Heart left ventricle (tissue), 16 donors: ENCODE data around the gene EHF. TPM values are rescaled to one million over a fixed set of nuclear protein-coding genes. Genes with fewer than 3 reads are reported as not detected.

Experiments
- ATAC-seq, 4 donors: fragments of 200-7000 bp; cut with Tn5 transposase; one replicate each; pipeline ENCODE4 v1.9.1; 2020 to 2022; ENCODE audit warnings: moderate library complexity in 4 of 4, mild to moderate bottlenecking in 3 of 4, moderate number of reproducible peaks in 1 of 4
- DNase-seq, 5 donors: peaks; one replicate each; pipeline ENCODE4 v3.0.0-alpha.2; 2020
- H3K27ac ChIP-seq, 12 donors: fragments of 200-600 bp; sonication (generic) in 4 of 12; one replicate each; pipeline versions ENCODE4 v1.5.0 to v1.8.0; 2016 to 2022; ENCODE audit warnings: mild to moderate bottlenecking in 2 of 12
- H3K27me3 ChIP-seq, 9 donors: fragments of 200-600 bp; sonication (generic) in 2 of 9; one replicate each; pipeline versions ENCODE4 v1.5.1 to v1.8.0; 2016 to 2022; ENCODE audit warnings: mild to moderate bottlenecking in 3 of 9
- H3K36me3 ChIP-seq, 9 donors: fragments of 200-600 bp; sonication (generic) in 2 of 9; one replicate each; pipeline versions ENCODE4 v1.5.0 to v1.8.0; 2018 to 2022; ENCODE audit warnings: mild to moderate bottlenecking in 2 of 9
- H3K4me1 ChIP-seq, 12 donors: fragments of 200-600 bp; sonication (generic) in 4 of 12; one replicate each; pipeline versions ENCODE4 v1.5.0 to v1.8.0; 2016 to 2022; ENCODE audit warnings: mild to moderate bottlenecking in 3 of 12
- H3K4me3 ChIP-seq, 12 donors: fragments of 200-600 bp; sonication (generic) in 4 of 12; one replicate each; pipeline versions ENCODE4 v1.5.0 to v1.8.0; 2017 to 2022; ENCODE audit warnings: mild to moderate bottlenecking in 9 of 12, moderate library complexity in 4 of 12
- H3K9me3 ChIP-seq, 12 donors: fragments of 200-600 bp; sonication (generic) in 4 of 12; one replicate each; pipeline versions ENCODE4 v1.5.0 to v1.8.0; 2016 to 2022; ENCODE audit warnings: mild to moderate bottlenecking in 1 of 12
- POLR2A ChIP-seq, 2 donors: fragments of 450-650 bp; IDR thresholded peaks; one replicate each; pipeline ENCODE4 v1.6.1; 2017; ENCODE audit warnings: antibody characterized with exemption in 2 of 2, mild to moderate bottlenecking in 2 of 2, moderate library complexity in 2 of 2
- WGBS, 4 donors: extraction: QIAGEN DNeasy Blood & Tissue Kit in 2 of 4; methylation state at CpG; one replicate each; pipeline versions ENCODE4 v1.1.5 to v1.1.7; 2013 to 2018; 5-methylcytosine and 5-hydroxymethylcytosine counted together
- intact Hi-C, 10 donors: fragments of 100-400 bp; cut with DNase I; formaldehyde crosslinking; loops; one replicate each; pipeline versions ENCODE4 v1.11.1 to v1.14.2; 2022
- polyA plus RNA-seq, 2 donors: library from polyadenylated mRNA; stranded (reverse); fragments of 200-250 nt; gene quantifications; one replicate each; pipeline ENCODE4 v1.2.3, GENCODE V29; 2013
- total RNA-seq, 9 donors: library from RNA; depleted of rRNA in 2 of 9; stranded (reverse); fragments of >200 nt in 2 of 9; fragmentation: NEBNext Ultra II Directional in 3 of 9; extraction: Animal tissue kit (Norgen Biotek cat#: 25700) in 3 of 9; gene quantifications; one replicate each; pipeline versions ENCODE4 v1.1.0 to v1.2.4, GENCODE V29; 2016 to 2023
- TF ChIP-seq, protein P1 (sequence below), 12 donors: fragments of 200-600 bp; sonication (generic) in 4 of 12; IDR thresholded peaks; one replicate each; pipeline versions ENCODE4 v1.5.0 to v1.8.0; 2018 to 2022; ENCODE audit warnings: antibody characterized with exemption in 12 of 12, mild to moderate bottlenecking in 5 of 12
- donor health status: ischemic (EF 13 %, LVEDD 7.1; RV severe dilation, severe dysfunction).
- donor health status: healthy with polysubstance abuse.
- donor health status: DM: no; HTN: yes; CAD: no.
- donor health status: DM: no; HTN: no; CAD: no.
- donor health status: ischemic (EF 25% LVEDD 6.9; RV normal size, moderate dysfunction).
- donor health status: ischemic (EF 25% LVEDD 5.7; RV mildly dilated, moderate dysfunction).
- donor health status: healthy.
- donor health status: DM: yes; HTN: yes; CAD: no.
- donor health status: ischemic (EF 35%, LVEDD 5.7; RV mildly dilated, moderate dysfunction).
- donor health status: nonischemic (EF 11% LVEDD 7.7; RV severe dilation, severe dysfunction).
- donor health status: DM: yes; HTN: yes; CAD: no.
- donor health status: PGD.
- donor health status: ischemic (EF 29% LVEDD 5.4; RV normal size, mild dysfunction).
- donor health status: nonischemic (EF 23%, LVEDD 6.1; RV moderate dilation, normal function).

The EHF gene
- total and polyA plus RNA-seq, 11 donors: 0.19 to 1.9 (median 0.67) TPM

- intact Hi-C loops: no loop called here
- no peak for DNase-seq
- TF ChIP-seq, protein P1, sequence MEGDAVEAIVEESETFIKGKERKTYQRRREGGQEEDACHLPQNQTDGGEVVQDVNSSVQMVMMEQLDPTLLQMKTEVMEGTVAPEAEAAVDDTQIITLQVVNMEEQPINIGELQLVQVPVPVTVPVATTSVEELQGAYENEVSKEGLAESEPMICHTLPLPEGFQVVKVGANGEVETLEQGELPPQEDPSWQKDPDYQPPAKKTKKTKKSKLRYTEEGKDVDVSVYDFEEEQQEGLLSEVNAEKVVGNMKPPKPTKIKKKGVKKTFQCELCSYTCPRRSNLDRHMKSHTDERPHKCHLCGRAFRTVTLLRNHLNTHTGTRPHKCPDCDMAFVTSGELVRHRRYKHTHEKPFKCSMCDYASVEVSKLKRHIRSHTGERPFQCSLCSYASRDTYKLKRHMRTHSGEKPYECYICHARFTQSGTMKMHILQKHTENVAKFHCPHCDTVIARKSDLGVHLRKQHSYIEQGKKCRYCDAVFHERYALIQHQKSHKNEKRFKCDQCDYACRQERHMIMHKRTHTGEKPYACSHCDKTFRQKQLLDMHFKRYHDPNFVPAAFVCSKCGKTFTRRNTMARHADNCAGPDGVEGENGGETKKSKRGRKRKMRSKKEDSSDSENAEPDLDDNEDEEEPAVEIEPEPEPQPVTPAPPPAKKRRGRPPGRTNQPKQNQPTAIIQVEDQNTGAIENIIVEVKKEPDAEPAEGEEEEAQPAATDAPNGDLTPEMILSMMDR (IDR thresholded peaks at IDR 0.05): no peak
- no peak for TF ChIP-seq POLR2A (IDR thresholded peaks at IDR 0.05)
Measured at GRCh38 chr11:34647532-34647931, 26.6 kb downstream of the EHF start.

DNA sequence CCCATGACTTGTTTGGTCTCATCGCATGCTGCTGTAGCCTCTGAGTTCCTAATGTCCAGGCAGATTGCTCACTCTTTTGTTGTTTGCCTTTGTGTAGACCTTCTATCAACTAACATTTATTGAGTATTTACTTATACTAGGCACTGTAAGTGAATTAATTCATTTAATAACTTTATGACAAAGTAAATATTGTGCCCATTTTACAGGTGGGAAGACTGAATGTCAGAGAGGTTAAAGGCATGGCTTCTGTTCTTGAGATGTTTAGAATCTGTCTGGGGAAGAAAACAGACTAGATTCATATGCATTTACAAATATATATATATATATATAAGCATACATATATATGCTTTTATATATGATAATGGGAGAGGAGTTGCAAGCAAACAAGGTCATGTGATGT is 27.1 kb downstream of the EHF start:
- TF ChIP-seq POLR2A (IDR thresholded peaks at IDR 0.05): no peak
- TF ChIP-seq, protein P1 (IDR thresholded peaks at IDR 0.05): no peak
- 97 to 100% (median 98%) methylated on average over 1 of the region's 1 CpG for WGBS, 4 donors
- H3K27ac ChIP-seq: no peak overlapping the region
- H3K4me1 ChIP-seq: peaks cover 0 to 11% (median 0%) of the 10 kb centered on the region in 12 donors
- intact Hi-C loops: no loop called here
- DNase-seq (no peak), ATAC-seq (no peak)
- H3K36me3 ChIP-seq: no peaks in the 10 kb centered on the region
- no peak overlapping the region for H3K4me3 ChIP-seq
- no peaks in the 10 kb centered on the region for H3K9me3 ChIP-seq
- no peaks in the 10 kb centered on the region for H3K27me3 ChIP-seq

More at GRCh38 chr11:34647532-34647931, 26.6 kb downstream of the EHF start:
- Histone ChIP-seq H3K4me3 (no peak overlapping the region), H3K9me3 (no peaks in the 10 kb centered on the region), H3K27ac (no peak overlapping the region), H3K4me1 (peaks cover 0 to 8% (median 0%) of the 10 kb centered on the region in 12 donors), H3K36me3 (no peaks in the 10 kb centered on the region), H3K27me3 (no peaks in the 10 kb centered on the region)
- no peak for ATAC-seq
- 78 to 93% (median 89%) methylated on average over 3 of the region's 3 CpGs for WGBS, 4 donors

GRCh38 chr11:34649597-34649996 is 28.7 kb downstream of the EHF start:
- intact Hi-C loops: no loop called here
- ATAC-seq (no peak), DNase-seq (no peak)
- Histone ChIP-seq H3K27ac (no peak overlapping the region), H3K9me3 (no peaks in the 10 kb centered on the region), H3K27me3 (no peaks in the 10 kb centered on the region), H3K4me3 (no peak overlapping the region), H3K4me1 (peaks cover 0 to 24% (median 0%) of the 10 kb centered on the region in 12 donors), H3K36me3 (no peaks in the 10 kb centered on the region)
- 45 to 81% (median 69%) methylated on average over 2 of the region's 2 CpGs for WGBS, 4 donors
- TF ChIP-seq POLR2A (IDR thresholded peaks at IDR 0.05): no peak
- TF ChIP-seq, protein P1 (IDR thresholded peaks at IDR 0.05): no peak

GRCh38 chr11:34650528-34650927 is 29.6 kb downstream of the EHF start:
- no peak overlapping the region for H3K4me3 ChIP-seq
- H3K27me3 ChIP-seq: no peaks in the 10 kb centered on the region
- no peaks in the 10 kb centered on the region for H3K9me3 ChIP-seq
- no peak for TF ChIP-seq POLR2A (IDR thresholded peaks at IDR 0.05)
- TF ChIP-seq, protein P1 (IDR thresholded peaks at IDR 0.05): no peak
- H3K4me1 ChIP-seq: peaks cover 0 to 24% (median 0%) of the 10 kb centered on the region in 12 donors
- WGBS, 4 donors: 66 to 83% (median 72%) methylated on average over 6 of the region's 6 CpGs
- intact Hi-C loops: no loop called here
- no peak for ATAC-seq
- H3K27ac ChIP-seq: no peak overlapping the region
- DNase-seq: no peak
- no peaks in the 10 kb centered on the region for H3K36me3 ChIP-seq
